ENCODE data around the gene THSD8. TPM values are rescaled to one million over a fixed set of nuclear protein-coding genes. Genes with fewer than 3 reads are reported as not detected.

THSD8 gene
- total RNA-seq, 6 donors from 2014 or later = 4.6 to 6.0 TPM; not detected in 4

DNA sequence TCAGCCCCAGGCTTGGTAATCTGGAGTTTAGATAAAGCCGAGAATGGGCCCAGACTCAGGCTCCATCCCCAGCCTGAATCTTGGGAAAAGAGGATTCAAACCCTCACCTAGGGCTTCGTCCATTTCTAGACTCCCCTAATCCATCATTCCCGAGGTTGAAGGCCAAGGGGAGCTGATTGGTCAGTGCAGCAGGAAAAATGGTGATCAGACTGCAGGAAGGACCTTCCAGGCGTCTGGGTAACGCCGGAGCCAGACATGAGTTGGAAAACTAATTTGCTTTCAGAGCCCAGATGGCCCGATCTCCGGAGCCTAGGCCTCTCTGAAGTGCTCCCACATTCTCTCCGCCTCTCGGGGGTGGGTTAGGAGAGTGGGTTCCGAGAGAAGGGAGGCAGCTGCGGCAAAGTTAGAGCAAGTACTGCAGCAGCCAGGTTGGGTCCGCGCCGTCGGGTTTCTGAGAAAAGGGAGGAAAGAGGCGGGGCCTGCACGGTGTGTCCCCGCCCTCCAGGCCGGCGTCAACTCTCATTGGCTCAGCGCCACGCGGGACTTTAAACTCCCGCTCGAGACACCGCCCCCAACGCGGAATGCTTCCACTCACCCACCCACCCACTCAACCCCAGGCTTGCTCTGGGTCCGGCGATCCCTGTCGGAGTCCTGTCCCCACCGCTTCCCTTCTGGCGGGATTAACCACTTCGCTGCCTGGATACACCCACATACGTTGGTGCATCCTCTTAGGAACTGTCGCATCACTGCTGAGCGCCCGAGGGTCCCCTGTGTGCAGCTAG lies 33.3 kb downstream of the THSD8 start:
- 11 to 20% methylated on average over 15 to 34 of the region's 39 CpGs for WGBS, 2 donors
- Histone ChIP-seq H3K4me1 (peaks cover 22 to 48% (median 27%) of the 10 kb centered on the region in 4 donors), H3K27me3 (peaks cover 4 to 79% (median 49%) of the 10 kb centered on the region in 4 donors), H3K9me3 (no peaks in the 10 kb centered on the region), H3K36me3 (no peaks in the 10 kb centered on the region), H3K4me3 (no peak overlapping the region), H3K27ac (no peak overlapping the region)
- TF ChIP-seq EP300 (IDR thresholded peaks at IDR 0.05) (no peak), CTCF (IDR thresholded peaks at IDR 0.05) (no peak), POLR2A (IDR thresholded peaks at IDR 0.05) (no peak), POLR2AphosphoS5 (IDR thresholded peaks at IDR 0.05) (no peak)
- DNase-seq (no peak), ATAC-seq (ENCODE audit: low FRiP score in 2 of 2) (peak in 1 of 2 donors; percentile 23)

GRCh38 chr19:12836529-12836863 lies 34.6 kb downstream of the THSD8 start:
- Histone ChIP-seq H3K27me3 (peaks cover 4 to 85% (median 55%) of the 10 kb centered on the region in 4 donors), H3K9me3 (no peaks in the 10 kb centered on the region), H3K4me3 (no peak overlapping the region), H3K4me1 (peaks cover 29 to 60% (median 34%) of the 10 kb centered on the region in 4 donors), H3K27ac (no peak overlapping the region), H3K36me3 (no peaks in the 10 kb centered on the region)
- ATAC-seq (ENCODE audit: low FRiP score in 2 of 2) = no peak
- DNase-seq = no peak
- no peak for TF ChIP-seq POLR2A (IDR thresholded peaks at IDR 0.05)
- TF ChIP-seq CTCF (IDR thresholded peaks at IDR 0.05) = no peak
- TF ChIP-seq POLR2AphosphoS5 (IDR thresholded peaks at IDR 0.05) = no peak
- no peak for TF ChIP-seq EP300 (IDR thresholded peaks at IDR 0.05)
- 7 to 12% methylated on average over 6 of the region's 6 CpGs for WGBS, 2 donors

DNA sequence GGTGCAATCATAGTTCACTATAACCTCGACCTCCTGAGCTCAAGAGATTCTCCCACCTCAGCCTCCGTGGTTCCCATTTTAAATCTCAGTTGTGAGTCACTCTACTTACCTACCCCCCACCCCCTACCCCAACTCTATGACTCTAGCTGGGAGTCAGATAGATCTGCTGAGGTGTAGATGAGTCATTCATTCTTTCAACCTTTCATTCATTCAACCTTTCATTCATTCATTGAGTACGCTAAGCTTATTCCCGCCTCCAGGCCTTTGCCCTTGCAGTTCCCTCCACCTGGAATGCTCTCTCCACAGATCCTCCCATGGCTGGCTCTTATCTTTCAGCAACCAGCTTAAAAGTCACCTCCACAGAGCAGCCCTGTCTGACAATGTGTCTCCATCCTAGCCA lies 35.4 kb downstream of the THSD8 start:
- H3K36me3 ChIP-seq = no peaks in the 10 kb centered on the region
- DNase-seq (no peak), ATAC-seq (ENCODE audit: low FRiP score in 2 of 2) (no peak)
- WGBS, 2 donors = 76 to 77% methylated on average over 4 of the region's 4 CpGs
- H3K9me3 ChIP-seq = no peaks in the 10 kb centered on the region
- H3K4me3 ChIP-seq = no peak overlapping the region
- no peak for TF ChIP-seq CTCF (IDR thresholded peaks at IDR 0.05)
- no peak for TF ChIP-seq POLR2A (IDR thresholded peaks at IDR 0.05)
- TF ChIP-seq EP300 (IDR thresholded peaks at IDR 0.05) = no peak
- no peak for TF ChIP-seq POLR2AphosphoS5 (IDR thresholded peaks at IDR 0.05)
- peaks cover 4 to 86% (median 56%) of the 10 kb centered on the region in 4 donors for H3K27me3 ChIP-seq
- no peak overlapping the region for H3K27ac ChIP-seq
- H3K4me1 ChIP-seq = peaks cover 29 to 60% (median 34%) of the 10 kb centered on the region in 4 donors

DNA sequence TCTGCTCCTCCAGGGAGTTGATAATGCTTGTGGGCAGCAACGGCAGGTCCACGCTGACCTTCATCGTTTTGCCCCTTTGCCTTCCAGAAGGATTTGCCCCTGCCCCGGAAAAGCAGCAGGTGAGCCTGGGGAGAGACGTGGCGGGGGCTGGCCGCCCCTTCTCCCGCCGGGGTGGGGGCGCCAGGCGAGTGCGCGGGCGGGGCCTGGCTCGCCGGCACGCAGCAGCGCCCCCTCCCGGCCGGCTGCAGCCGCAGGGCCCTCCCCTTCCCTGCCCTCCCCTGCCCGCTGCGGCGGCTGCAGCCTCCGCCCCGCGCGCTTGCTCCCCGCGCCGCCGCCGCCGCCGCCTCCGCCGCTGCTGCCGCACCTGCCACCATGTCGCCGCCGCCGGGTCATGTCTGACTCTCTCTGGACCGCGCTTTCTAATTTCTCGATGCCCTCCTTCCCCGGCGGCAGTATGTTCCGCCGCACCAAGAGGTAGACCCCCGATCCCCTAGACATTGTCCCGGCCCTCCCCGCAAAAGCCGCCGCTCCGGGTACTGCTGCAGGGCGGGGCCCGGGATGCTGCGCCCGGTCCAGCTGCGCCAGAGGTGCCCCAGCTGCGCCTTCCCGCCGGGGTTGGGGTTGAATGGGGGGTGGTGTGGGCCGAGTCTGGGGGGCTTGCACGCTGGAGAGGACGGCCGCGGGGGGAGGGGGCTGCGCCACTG lies 36.5 kb downstream of the THSD8 start, which contains the start of gene MAST1:
TSS of gene MAST1 (plus strand) at position 334 of the 704 bp plus-strand sequence. CDS start at position 392, 58 bp downstream.
- peak in 1 of 2 donors; percentile 63 for ATAC-seq (ENCODE audit: low FRiP score in 2 of 2)
- Histone ChIP-seq H3K27me3 (peaks cover 0 to 78% (median 52%) of the 10 kb centered on the region in 4 donors), H3K4me3 (peak within 1 kb of the TSS in 3 of 4 donors; percentile 21 to 40 (median 38))

More for the DNA sequence above, 36.5 kb downstream of the THSD8 start, which contains the start of gene MAST1:
- no peak for TF ChIP-seq POLR2AphosphoS5 (IDR thresholded peaks at IDR 0.05)
- peak; percentile 49 to 79 (median 66) for TF ChIP-seq CTCF (IDR thresholded peaks at IDR 0.05)
- TF ChIP-seq EP300 (IDR thresholded peaks at IDR 0.05) = no peak
- no peak for TF ChIP-seq POLR2A (IDR thresholded peaks at IDR 0.05)
- H3K27ac ChIP-seq = no peak within 1 kb of the TSS
- 2% methylated on average over 39 of the region's 69 CpGs; no CpG with 5 or more reads in 1 of the 2 donors for WGBS, 2 donors
- H3K9me3 ChIP-seq = no peaks in the 10 kb centered on the region
- H3K4me1 ChIP-seq = peaks cover 26 to 49% (median 27%) of the 10 kb centered on the region in 4 donors
- peak; percentile 40 to 91 for DNase-seq
- H3K36me3 ChIP-seq = no peaks in the 10 kb centered on the region
